Effector memory CD4-positive, alpha-beta T cell (primary cell): ENCODE results near the gene ADORA2B.

ENCODE experiments used
- DNase-seq, 3 donors: peaks; one replicate each; pipeline ENCODE4 v3.0.0-alpha.2; 2020
- H3K27ac ChIP-seq: 2 replicates; pipeline ENCODE4 v1.7.0; 2013; ENCODE audit warnings: mild to moderate bottlenecking, low read length, moderate library complexity; ENCODE audit not compliant: insufficient read depth, poor library complexity, severe bottlenecking
- H3K27me3 ChIP-seq: replicated peaks from 2 replicates; pipeline ENCODE4 v1.7.0; 2013; ENCODE audit warnings: mild to moderate bottlenecking, low read length; ENCODE audit not compliant: insufficient read depth, control insufficient read depth, poor library complexity, severe bottlenecking
- H3K36me3 ChIP-seq: 2 replicates; pipeline ENCODE4 v1.7.0; 2013; ENCODE audit warnings: mild to moderate bottlenecking, low read length, moderate library complexity; ENCODE audit not compliant: control insufficient read depth, insufficient read depth
- H3K4me1 ChIP-seq: 2 replicates; pipeline ENCODE4 v1.7.0; 2013; ENCODE audit warnings: low read length, mild to moderate bottlenecking; ENCODE audit not compliant: control insufficient read depth, insufficient read depth, poor library complexity, severe bottlenecking
- H3K4me3 ChIP-seq: 2 replicates; pipeline ENCODE4 v1.7.0; 2013; ENCODE audit warnings: low read length, low read depth, mild to moderate bottlenecking; ENCODE audit not compliant: insufficient read depth, poor library complexity, severe bottlenecking
- H3K9me3 ChIP-seq: 2 replicates; pipeline ENCODE4 v1.7.0; 2013; ENCODE audit warnings: mild to moderate bottlenecking, low read length, moderate library complexity; ENCODE audit not compliant: control insufficient read depth

ADORA2B gene

DNA sequence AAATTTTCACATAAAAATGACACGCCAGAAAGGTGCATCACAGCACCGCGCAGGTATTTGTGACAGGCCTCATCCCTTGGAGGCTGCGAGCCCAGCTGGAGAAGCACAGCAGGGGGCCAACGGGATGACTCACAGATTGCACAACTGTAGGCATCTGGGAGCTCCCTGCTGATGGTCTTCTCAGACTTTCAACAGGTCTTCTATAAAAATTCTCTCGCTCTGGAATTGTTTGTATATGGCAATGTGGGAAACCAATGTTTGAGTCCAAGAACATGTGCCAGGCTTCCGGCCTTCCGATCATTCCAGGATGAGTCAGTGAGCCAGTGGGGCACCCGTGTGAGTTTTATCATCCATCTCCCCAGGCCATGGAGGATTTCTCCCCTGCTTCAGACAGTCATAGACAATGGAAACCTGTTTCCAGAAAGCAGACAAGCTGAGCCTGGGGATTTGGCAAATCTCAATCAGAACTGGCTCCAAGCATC, 24.1 kb upstream of the ADORA2B start:
- no peaks in the 10 kb centered on the region for H3K9me3 ChIP-seq
- no peak overlapping the region for H3K27ac ChIP-seq
- H3K27me3 ChIP-seq = no peaks in the 10 kb centered on the region
- H3K36me3 ChIP-seq = no peaks in the 10 kb centered on the region
- H3K4me3 ChIP-seq = no peak overlapping the region
- no peak for DNase-seq
- no peaks in the 10 kb centered on the region for H3K4me1 ChIP-seq

DNA sequence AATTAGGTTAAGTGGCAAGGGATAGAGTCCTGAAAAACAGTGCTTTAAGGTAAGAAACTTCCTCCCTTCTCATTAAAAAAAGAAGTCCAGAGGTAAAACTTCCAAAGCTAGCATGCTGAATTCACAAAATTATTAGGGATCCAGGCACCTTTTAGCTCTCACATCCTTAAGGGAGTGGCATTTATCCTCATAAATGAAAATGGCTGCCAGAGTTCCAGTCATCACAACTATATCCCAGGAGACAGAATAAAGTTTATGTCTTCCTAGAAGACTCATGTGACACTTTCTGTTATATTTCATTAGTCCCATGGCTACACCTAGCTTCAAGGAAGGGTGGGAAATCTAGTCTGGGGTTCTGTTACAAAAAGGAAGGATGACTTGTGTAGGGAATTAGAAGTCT, 23.3 kb upstream of the ADORA2B start:
- no peaks in the 10 kb centered on the region for H3K27me3 ChIP-seq
- no peak overlapping the region for H3K27ac ChIP-seq
- no peaks in the 10 kb centered on the region for H3K36me3 ChIP-seq
- DNase-seq = no peak
- no peaks in the 10 kb centered on the region for H3K4me1 ChIP-seq
- H3K9me3 ChIP-seq = no peaks in the 10 kb centered on the region
- no peak overlapping the region for H3K4me3 ChIP-seq

DNA sequence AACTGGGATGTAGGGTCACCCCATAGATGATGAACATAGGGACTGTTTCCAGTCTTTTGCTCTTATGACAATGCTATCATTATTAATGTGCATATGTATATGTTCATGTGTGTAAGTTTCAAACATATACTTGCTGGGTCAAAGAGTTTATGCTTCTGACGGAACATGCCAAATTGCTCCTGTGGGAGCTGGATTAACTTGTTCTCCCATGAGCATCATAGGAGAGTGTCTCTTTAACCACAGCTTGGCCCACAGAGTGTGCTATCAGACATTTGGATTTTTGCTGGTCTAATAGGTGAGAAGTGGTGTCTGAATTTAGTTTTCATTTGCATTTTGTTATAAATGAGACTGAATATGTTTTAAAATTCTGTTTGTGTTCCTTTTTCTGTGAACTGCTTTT, 22.3 kb upstream of the ADORA2B start:
- no peak overlapping the region for H3K4me3 ChIP-seq
- no peaks in the 10 kb centered on the region for H3K27me3 ChIP-seq
- no peak for DNase-seq
- no peak overlapping the region for H3K27ac ChIP-seq
- no peaks in the 10 kb centered on the region for H3K4me1 ChIP-seq
- no peaks in the 10 kb centered on the region for H3K36me3 ChIP-seq
- H3K9me3 ChIP-seq = no peaks in the 10 kb centered on the region

DNA sequence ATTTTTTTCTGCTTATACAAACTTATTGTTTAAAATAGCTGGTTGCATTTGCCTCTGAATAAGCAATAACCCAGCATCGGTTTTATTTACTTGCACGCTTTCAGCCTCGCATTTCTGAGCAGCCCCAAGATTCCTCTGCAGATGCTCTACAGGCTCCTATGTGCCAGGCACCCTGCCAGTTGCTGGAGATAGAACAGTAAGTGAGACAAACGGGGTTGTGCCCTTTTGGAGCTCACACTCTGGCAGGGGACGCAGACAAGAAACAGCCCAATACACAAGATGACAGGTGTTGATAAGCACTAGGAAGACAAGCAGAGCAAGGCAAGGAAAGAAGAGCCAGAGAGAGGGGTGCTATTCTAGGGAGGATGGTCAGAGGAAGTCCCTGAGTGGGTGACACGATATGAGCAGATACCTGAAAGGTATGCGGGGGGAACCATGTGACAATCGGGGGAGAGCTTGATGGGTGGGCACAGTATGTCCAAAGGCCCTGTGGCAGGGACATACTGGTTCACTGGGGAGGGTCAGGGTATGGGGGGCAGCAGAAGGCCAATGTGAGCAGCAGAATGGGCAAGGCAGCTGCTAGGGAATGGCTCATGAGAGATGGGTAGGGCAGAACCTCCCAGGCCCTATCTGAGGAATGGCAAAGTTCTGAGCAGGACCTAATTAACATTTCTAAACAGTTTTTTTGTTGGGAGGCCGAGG, 18.7 kb upstream of the ADORA2B start:
- no peak for DNase-seq
- H3K9me3 ChIP-seq = no peaks in the 10 kb centered on the region
- H3K4me3 ChIP-seq = no peak overlapping the region
- H3K27me3 ChIP-seq = no peaks in the 10 kb centered on the region
- H3K4me1 ChIP-seq = no peaks in the 10 kb centered on the region
- no peaks in the 10 kb centered on the region for H3K36me3 ChIP-seq
- H3K27ac ChIP-seq = no peak overlapping the region

DNA sequence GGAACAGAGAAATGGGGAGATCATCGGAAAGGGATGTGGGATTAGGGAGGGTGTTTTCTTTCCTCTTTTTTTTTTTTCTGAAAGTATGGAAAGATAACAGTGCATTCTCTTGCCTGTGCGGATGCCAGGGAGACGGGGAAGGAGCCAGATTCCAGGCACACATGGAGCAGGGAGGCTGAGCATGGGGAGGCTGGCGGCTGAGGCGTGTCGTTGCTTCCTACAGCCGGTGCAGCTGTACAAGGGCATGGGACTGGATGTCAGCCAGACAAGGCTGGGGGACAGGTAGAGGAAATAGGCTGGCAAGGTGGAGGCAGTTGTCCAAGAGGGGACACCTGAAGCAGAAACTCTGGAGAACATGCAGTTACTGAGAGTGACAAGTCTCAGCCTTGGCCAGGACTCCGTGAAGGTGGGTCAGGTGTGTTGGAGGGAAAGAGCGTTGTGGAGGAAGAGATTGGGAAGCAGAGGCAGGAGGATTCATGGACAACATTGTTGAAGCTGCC, 16.6 kb upstream of the ADORA2B start:
- Histone ChIP-seq H3K4me1 (no peaks in the 10 kb centered on the region), H3K9me3 (no peaks in the 10 kb centered on the region), H3K27ac (no peak overlapping the region), H3K27me3 (no peaks in the 10 kb centered on the region), H3K36me3 (no peaks in the 10 kb centered on the region), H3K4me3 (no peak overlapping the region)
- DNase-seq = no peak

DNA sequence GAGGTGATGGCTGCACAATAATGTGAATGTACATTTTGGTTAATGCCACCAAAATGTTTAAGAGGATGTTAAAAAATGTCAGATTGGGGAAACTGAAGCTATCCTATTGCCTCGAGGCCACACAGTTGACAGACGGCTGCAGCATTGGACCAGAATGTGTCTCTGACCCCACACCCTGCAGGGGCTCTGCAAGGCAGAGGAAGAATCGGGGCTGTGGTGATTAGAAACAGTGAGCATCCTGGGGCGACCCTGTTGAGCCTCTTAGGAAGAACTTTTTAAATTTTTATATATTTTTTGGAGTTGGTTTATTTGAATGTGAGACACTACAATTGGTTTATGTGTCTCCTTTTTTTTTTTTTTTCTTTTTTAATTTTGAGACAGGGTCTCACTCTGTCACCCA, 15.0 kb upstream of the ADORA2B start:
- no peak overlapping the region for H3K4me3 ChIP-seq
- H3K27me3 ChIP-seq = no peaks in the 10 kb centered on the region
- H3K4me1 ChIP-seq = no peaks in the 10 kb centered on the region
- no peak overlapping the region for H3K27ac ChIP-seq
- no peak for DNase-seq
- H3K36me3 ChIP-seq = no peaks in the 10 kb centered on the region
- no peaks in the 10 kb centered on the region for H3K9me3 ChIP-seq

DNA sequence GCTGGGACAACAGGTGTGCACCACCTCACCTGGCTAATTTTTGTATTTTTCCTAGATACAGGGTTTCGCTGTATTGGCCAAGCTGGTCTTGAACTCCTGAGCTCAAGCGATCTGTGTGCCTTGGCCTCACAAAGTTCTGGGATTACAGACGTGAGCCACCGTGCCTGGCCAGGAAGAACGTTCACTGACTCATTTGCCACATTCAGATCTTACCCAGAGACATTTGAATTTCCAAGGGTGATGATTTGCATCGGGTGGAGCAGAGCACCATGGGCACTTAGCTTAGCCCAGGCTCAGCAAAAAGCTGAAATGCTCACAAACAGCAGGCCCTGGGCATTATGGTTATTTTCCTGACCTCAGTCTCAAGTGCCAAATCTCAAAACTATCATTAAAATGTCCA, 14.5 kb upstream of the ADORA2B start:
- no peaks in the 10 kb centered on the region for H3K4me1 ChIP-seq
- no peaks in the 10 kb centered on the region for H3K36me3 ChIP-seq
- H3K27ac ChIP-seq = no peak overlapping the region
- H3K9me3 ChIP-seq = no peaks in the 10 kb centered on the region
- no peak for DNase-seq
- no peak overlapping the region for H3K4me3 ChIP-seq
- no peaks in the 10 kb centered on the region for H3K27me3 ChIP-seq

DNA sequence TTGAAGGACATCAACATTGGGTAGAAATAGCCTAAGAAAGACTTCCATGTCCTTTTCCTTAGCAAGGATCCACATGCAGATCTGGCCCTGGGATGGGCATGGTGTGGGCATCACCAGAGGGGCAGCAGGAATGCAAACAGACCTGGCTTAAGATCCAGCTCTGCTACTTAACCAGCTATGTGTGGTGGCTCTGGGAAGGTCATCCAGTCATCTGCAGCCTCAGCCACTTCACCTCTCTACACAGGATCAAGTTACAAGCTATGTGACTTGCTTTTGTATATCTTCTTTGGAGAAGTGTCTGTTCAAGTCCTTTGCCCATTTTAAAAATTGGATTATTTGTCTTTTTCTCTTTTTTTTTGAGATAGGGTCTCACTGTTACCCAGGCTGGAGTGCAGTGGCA, 13.5 kb upstream of the ADORA2B start:
- H3K27ac ChIP-seq = no peak overlapping the region
- DNase-seq = no peak
- H3K4me3 ChIP-seq = no peak overlapping the region
- H3K4me1 ChIP-seq = no peaks in the 10 kb centered on the region
- no peaks in the 10 kb centered on the region for H3K9me3 ChIP-seq
- no peaks in the 10 kb centered on the region for H3K27me3 ChIP-seq
- no peaks in the 10 kb centered on the region for H3K36me3 ChIP-seq

DNA sequence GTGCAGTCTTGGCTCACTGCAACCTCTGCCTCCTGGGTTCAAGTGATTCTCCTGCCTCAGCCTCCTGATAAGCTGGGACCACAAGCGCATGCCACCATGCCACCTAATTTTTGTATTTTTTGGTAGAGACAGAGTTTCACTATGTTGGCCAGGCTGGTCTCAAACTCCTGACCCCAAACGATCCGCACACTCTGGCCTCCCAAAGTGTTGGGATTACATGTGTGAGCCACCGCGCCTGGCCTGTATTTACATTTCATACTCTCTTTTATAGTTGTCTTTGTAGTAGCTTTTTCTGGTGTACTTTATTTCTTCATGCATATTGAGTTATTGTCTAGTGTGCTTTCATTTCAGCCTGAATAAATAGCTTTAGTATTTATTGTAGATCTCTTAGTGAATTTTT, 10.1 kb upstream of the ADORA2B start:
- H3K27me3 ChIP-seq = no peaks in the 10 kb centered on the region
- H3K4me1 ChIP-seq = no peaks in the 10 kb centered on the region
- H3K9me3 ChIP-seq = no peaks in the 10 kb centered on the region
- DNase-seq = no peak
- H3K27ac ChIP-seq = no peak overlapping the region
- no peak overlapping the region for H3K4me3 ChIP-seq
- H3K36me3 ChIP-seq = no peaks in the 10 kb centered on the region

DNA sequence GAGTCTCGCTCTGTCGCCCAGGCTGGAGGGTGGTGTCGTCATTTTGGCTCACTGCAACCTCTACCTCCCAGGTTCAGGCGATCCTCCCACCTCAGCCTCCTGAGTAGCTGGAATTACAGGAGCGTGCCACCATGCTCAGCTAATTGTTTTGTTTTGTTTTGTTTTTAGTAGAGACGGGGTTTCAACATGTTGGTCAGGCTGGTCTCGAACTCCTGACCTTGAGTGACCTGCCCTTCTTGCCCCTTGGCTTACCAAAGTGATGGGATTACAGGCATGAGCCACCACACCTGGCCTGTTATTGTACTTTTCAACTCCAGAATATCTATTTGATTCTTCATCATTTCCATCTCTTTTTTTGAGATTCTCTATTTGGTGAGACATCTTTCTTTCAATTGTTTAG, 9.0 kb upstream of the ADORA2B start:
- Histone ChIP-seq H3K27ac (no peak overlapping the region), H3K36me3 (no peaks in the 10 kb centered on the region), H3K27me3 (no peaks in the 10 kb centered on the region), H3K4me1 (no peaks in the 10 kb centered on the region), H3K4me3 (no peak overlapping the region), H3K9me3 (no peaks in the 10 kb centered on the region)
- DNase-seq = no peak
